GM13976 (cell line): Measurements from ENCODE around the gene DHX32.

ENCODE experiments used
- DNase-seq: peaks from one replicate; pipeline ENCODE4 v3.0.0; 2012; ENCODE audit warnings: low spot score
- in situ Hi-C: fragments of 300-500 bp; cut with MboI; formaldehyde crosslinking; loops from one replicate; pipeline ENCODE4 v1.12.0; 2022; ENCODE audit warnings: low sequenced_read_pairs, mixed read lengths, inconsistent platforms; ENCODE audit not compliant: unreplicated experiment
- TF ChIP-seq, protein P1 (sequence below): IDR thresholded peaks from 2 replicates; pipeline ENCODE4 v1.5.1; 2012; ENCODE audit warnings: borderline replicate concordance, mild to moderate bottlenecking; ENCODE audit not compliant: insufficient read depth; ENCODE audit errors: extremely low read depth, missing control alignments, control extremely low read depth

Gene DHX32

DNA sequence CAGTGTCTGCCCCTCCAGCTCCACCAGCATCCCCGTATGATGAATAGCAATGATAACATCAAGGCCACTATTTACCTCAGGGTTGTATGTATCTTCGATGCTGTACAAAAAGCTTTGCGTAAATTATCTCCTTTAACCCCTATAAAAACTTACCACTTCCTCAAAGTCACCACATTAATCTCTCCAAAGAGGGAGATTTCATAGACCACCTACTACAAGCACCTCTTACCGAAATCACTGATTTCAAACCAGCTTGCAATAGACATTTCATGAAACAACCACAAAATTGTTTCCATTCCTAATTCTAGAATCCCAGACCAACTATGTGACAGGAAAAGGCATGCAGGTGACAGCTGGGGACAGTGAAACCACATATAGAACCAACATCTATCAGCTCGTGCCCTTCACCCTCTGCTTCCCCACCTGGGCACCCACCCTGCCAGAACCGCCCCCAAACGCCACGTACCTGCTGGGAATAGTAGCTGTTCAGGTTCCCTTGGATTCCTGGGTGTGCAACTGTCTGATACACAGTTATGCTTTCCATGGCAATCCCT is 85.4 kb downstream of the DHX32 start:
- in situ Hi-C loops = no loop called here

DNA sequence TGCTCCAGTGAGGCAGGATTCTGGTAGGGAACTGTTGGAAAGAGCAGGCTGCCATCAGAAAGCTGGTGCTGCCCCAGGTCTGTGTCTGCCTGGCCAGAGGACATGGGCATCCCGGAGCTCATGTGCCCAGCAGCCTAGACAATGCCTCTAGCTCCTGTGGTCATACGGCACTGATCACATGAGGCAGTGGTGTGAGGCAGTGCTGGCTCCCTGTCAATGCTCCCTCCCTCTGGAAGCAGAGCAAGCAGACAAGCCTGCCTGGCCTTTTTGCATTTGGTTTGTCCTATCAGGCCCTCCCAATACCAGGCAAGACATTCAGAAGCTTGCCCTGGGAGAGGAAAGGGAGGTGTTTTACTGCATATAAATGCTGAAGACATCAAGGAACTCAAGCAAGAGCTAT is 86.0 kb downstream of the DHX32 start:
- TF ChIP-seq, protein P1, sequence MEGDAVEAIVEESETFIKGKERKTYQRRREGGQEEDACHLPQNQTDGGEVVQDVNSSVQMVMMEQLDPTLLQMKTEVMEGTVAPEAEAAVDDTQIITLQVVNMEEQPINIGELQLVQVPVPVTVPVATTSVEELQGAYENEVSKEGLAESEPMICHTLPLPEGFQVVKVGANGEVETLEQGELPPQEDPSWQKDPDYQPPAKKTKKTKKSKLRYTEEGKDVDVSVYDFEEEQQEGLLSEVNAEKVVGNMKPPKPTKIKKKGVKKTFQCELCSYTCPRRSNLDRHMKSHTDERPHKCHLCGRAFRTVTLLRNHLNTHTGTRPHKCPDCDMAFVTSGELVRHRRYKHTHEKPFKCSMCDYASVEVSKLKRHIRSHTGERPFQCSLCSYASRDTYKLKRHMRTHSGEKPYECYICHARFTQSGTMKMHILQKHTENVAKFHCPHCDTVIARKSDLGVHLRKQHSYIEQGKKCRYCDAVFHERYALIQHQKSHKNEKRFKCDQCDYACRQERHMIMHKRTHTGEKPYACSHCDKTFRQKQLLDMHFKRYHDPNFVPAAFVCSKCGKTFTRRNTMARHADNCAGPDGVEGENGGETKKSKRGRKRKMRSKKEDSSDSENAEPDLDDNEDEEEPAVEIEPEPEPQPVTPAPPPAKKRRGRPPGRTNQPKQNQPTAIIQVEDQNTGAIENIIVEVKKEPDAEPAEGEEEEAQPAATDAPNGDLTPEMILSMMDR = no peak
- DNase-seq = no peak
- in situ Hi-C loops = no loop called here

More for the DNA sequence above, 85.4 kb downstream of the DHX32 start:
- DNase-seq = no peak
- TF ChIP-seq, protein P1 = no peak

DNA sequence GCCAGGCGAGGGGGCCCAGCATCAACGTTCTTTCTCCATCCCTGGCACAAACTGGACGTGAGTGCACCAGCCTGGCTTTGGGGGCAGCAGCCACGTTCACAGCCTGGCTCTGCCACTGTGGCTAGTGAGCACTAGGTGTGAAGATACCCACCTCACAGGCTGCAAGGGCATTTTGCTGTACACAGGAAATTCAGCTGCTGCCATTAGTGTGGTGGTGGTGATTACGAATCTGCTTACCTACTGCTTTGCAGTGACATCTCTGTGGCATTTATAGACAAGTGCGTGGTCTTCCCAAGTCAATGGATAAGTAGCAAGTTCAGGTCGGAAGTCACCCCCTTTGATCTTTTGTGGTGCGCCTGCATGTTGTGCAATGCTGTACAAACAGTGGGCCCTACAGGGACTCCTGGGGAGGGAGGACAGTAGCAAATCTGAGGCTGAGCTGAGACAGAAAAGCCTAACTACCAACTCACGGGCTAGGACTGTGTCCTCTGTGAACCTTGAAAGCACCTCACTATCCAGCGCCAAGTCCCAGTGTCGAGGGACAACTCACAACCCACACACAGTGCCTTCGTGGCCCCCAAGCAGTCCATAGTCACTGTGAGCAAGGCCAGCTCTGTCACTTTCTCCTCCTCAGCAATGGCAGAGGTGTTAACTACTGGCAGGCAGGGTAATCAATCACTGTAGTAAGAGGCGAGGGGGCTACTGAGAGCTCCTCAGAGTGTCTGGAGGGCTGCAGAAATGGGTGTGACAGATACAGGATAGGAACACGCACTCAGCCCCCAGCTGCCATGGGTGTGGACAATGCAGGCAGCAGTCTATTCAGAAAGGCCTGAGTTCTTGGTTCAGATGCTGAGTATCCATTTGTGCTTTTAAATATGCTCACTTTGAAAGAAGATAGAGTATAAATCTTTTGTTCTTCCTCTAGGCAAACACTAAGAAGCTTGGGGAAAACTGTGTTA is 88.5 kb downstream of the DHX32 start:
- no peak for DNase-seq
- TF ChIP-seq, protein P1 = no peak
- in situ Hi-C loops = no loop called here

DNA sequence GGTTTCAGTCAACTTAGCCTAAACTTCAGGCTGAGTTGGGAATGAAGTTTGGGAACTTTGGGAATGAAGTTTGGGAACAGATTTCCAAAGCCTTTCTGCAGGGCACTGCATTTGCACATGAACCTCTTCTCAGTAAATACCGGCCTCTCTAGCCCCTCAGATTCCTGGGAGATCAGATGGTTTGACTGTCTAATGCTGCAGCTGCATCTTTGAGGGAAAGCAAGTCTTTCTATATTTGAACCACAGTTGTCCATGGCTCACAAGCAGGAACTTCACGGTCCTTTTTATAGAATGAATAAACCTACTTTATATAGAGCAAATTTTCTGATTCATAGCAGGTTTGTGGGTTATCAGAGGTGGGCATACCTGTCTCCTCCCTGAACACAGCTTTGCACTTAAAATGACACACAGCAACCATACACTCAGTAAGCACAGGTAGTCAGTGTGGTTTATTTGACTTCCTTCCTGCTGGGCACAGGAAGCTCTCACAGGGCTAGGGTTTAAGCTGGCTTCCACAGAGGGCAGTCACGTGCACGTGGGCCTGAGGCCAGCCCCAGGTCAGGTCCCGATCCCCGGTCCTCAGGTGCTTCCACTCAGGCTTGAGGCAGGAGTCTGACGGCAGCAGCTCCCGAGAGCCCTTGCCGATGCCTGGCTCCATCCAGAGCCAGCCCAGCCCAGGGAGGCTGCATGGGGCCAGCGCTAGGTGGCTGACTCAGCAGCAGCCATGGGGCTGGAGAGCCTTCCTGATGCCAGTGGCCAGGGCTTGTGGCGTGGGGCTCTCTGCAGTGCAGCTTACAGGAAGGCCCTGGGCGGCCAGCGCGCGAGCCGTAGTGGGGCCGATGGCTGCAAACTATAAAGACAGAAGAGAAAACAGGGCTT is 92.7 kb downstream of the DHX32 start:
- in situ Hi-C loops = no loop called here
- TF ChIP-seq, protein P1 = no peak
- DNase-seq = no peak
